ENCODE results near the gene ADAMTS16. TPM values are rescaled to one million over a fixed set of nuclear protein-coding genes. Genes with fewer than 3 reads are reported as not detected.

ADAMTS16 gene
- total RNA-seq, 2 donors from 2014 or later = 0.11 TPM; not detected in 1

GRCh38 chr5:5104550-5104949 is 35.6 kb upstream of the ADAMTS16 start:
- no peak overlapping the region for H3K4me3 ChIP-seq
- H3K4me1 ChIP-seq (replicated peaks) = no peaks in the 10 kb centered on the region
- WGBS = 69% methylated on average over 1 of the region's 1 CpG
- no peak overlapping the region for H3K27ac ChIP-seq
- no peak for DNase-seq (ENCODE audit: low spot score)
- no peaks in the 10 kb centered on the region for H3K9me3 ChIP-seq
- TF ChIP-seq POLR2AphosphoS5 (IDR thresholded peaks at IDR 0.05) = no peak
- intact Hi-C loops (cut with DNase I) = no loop called here
- no peaks in the 10 kb centered on the region for H3K36me3 ChIP-seq
- no peaks in the 10 kb centered on the region for H3K27me3 ChIP-seq (replicated peaks; ENCODE audit: insufficient read depth)

- Histone ChIP-seq H3K27me3 (replicated peaks; ENCODE audit: insufficient read depth) (no peaks in the 10 kb centered on the region), H3K27ac (no peak overlapping the region), H3K4me3 (no peak overlapping the region), H3K4me1 (replicated peaks) (no peaks in the 10 kb centered on the region), H3K9me3 (no peaks in the 10 kb centered on the region), H3K36me3 (no peaks in the 10 kb centered on the region)
- TF ChIP-seq CTCF (IDR thresholded peaks at IDR 0.05) (no peak), POLR2AphosphoS5 (IDR thresholded peaks at IDR 0.05) (no peak), POLR2A (IDR thresholded peaks at IDR 0.05) (no peak)
- intact Hi-C loops (cut with DNase I) = no loop called here
- 44% methylated on average over 1 of the region's 1 CpG for WGBS
- no peak for DNase-seq (ENCODE audit: low spot score)
Observed at GRCh38 chr5:5105531-5105930, 34.6 kb upstream of the ADAMTS16 start.

DNA sequence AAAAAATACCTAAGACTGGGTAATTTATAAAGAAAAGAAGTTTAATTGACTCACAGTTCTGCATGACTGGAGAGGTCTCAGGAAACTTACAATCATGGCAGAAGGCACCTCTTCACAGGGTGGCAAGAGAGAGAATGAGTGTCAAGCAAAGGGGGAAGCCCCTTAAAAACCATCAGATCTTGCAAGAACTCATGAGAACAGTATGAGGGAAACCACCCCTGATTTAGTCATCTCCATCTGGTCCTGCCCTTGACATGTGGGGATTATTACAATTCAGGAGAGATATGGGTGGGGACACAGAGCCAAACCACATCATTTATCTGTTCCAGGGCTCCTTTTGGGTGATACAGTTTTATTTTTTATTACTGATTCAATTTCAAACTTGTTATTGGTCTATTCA is 23.2 kb upstream of the ADAMTS16 start:
- H3K9me3 ChIP-seq = no peaks in the 10 kb centered on the region
- no peak for DNase-seq (ENCODE audit: low spot score)
- H3K27ac ChIP-seq = no peak overlapping the region
- intact Hi-C loops (cut with DNase I) = no loop called here
- H3K4me1 ChIP-seq (replicated peaks) = no peaks in the 10 kb centered on the region
- TF ChIP-seq POLR2AphosphoS5 (IDR thresholded peaks at IDR 0.05) (no peak), POLR2A (IDR thresholded peaks at IDR 0.05) (no peak), CTCF (IDR thresholded peaks at IDR 0.05) (no peak)
- H3K36me3 ChIP-seq = no peaks in the 10 kb centered on the region
- no peaks in the 10 kb centered on the region for H3K27me3 ChIP-seq (replicated peaks; ENCODE audit: insufficient read depth)
- no peak overlapping the region for H3K4me3 ChIP-seq

DNA sequence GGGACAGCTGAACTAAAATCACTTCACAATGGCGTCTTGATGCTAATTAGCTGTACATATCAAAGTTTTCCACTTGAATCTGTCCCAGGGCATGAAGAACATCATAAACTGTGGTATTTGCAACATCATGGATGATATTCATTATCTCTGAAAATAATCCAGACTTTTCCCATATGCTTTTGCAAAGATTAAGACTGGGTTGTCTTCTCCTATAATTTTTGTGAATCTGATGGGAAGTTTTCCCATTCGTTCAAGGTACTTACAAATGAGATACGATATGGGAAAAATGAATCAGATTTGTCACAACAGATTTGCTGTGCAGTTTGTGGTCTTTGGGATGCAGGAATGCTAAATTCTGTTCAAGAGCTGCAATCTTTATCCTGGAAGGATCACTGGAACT is 17.4 kb upstream of the ADAMTS16 start:
- H3K4me1 ChIP-seq (replicated peaks) = no peaks in the 10 kb centered on the region
- H3K36me3 ChIP-seq = no peaks in the 10 kb centered on the region
- H3K27ac ChIP-seq = no peak overlapping the region
- intact Hi-C loops (cut with DNase I) = no loop called here
- H3K27me3 ChIP-seq (replicated peaks; ENCODE audit: insufficient read depth) = no peaks in the 10 kb centered on the region
- TF ChIP-seq POLR2A (IDR thresholded peaks at IDR 0.05) (no peak), CTCF (IDR thresholded peaks at IDR 0.05) (no peak), POLR2AphosphoS5 (IDR thresholded peaks at IDR 0.05) (no peak)
- no peaks in the 10 kb centered on the region for H3K9me3 ChIP-seq
- 60% methylated on average over 3 of the region's 3 CpGs for WGBS
- no peak overlapping the region for H3K4me3 ChIP-seq
- no peak for DNase-seq (ENCODE audit: low spot score)

DNA sequence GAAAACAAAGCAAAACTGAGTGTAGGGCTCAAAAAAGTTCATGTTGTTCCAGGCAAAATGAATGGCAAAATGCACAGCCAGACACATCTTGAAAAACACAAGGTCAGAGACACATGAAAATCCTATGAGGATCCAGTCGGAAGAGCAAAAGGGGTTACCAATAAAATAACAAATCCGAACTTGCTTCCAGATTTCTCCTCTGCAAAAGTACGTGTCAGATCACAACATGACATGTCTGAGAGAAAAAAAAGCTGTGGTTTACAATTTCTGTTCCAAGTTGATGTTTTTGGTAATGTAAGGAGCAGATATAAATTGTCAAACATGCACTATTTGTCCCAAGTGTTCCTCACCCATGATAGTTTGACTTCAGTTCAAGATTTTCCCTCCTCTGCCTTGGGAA is 15.9 kb upstream of the ADAMTS16 start:
- Histone ChIP-seq H3K9me3 (no peaks in the 10 kb centered on the region), H3K27me3 (replicated peaks; ENCODE audit: insufficient read depth) (no peaks in the 10 kb centered on the region), H3K4me3 (no peak overlapping the region), H3K4me1 (replicated peaks) (no peaks in the 10 kb centered on the region), H3K36me3 (no peaks in the 10 kb centered on the region), H3K27ac (no peak overlapping the region)
- WGBS = 34% methylated on average over 3 of the region's 3 CpGs
- intact Hi-C loops (cut with DNase I) = no loop called here
- no peak for TF ChIP-seq POLR2A (IDR thresholded peaks at IDR 0.05)
- TF ChIP-seq POLR2AphosphoS5 (IDR thresholded peaks at IDR 0.05) = no peak
- no peak for TF ChIP-seq CTCF (IDR thresholded peaks at IDR 0.05)
- DNase-seq (ENCODE audit: low spot score) = no peak
